Measurements from ENCODE around the gene MINDY2. TPM values are rescaled to one million over a fixed set of nuclear protein-coding genes. Genes with fewer than 3 reads are reported as not detected.

MINDY2 gene
- total and polyA plus RNA-seq, 2 donors (not counting 1 experiment from before 2014, with no cell fraction given): 21.1 to 22.3 TPM

GRCh38 chr15:58862326-58862725 is 91.2 kb downstream of the MINDY2 start:
- no peaks in the 10 kb centered on the region for H3K36me3 ChIP-seq (ENCODE audit: control insufficient read depth, insufficient read depth, low read length)
- H3K9me3 ChIP-seq (ENCODE audit: control insufficient read depth, insufficient read depth, low read depth, low read length): no peaks in the 10 kb centered on the region
- no peaks in the 10 kb centered on the region for H3K4me1 ChIP-seq (ENCODE audit: control insufficient read depth, extremely low read depth, insufficient read depth, low read length)
- no peak overlapping the region for H3K9ac ChIP-seq (ENCODE audit: insufficient read depth, low read length)
- no peaks in the 10 kb centered on the region for H4K20me1 ChIP-seq (ENCODE audit: control insufficient read depth, extremely low read depth, insufficient read depth, low read length)
- H3K4me2 ChIP-seq (ENCODE audit: extremely low read depth, insufficient read depth, low read length): no peak overlapping the region
- no peaks in the 10 kb centered on the region for H3K27me3 ChIP-seq (ENCODE audit: control insufficient read depth, insufficient read depth, low read length)
- H3K79me2 ChIP-seq (ENCODE audit: control insufficient read depth, insufficient read depth, low read length): no peaks in the 10 kb centered on the region
- H3K27ac ChIP-seq (ENCODE audit: insufficient read depth, low read length): no peak overlapping the region
- no peak overlapping the region for H2AFZ ChIP-seq (ENCODE audit: low read length)
- H3K4me3 ChIP-seq (replicated peaks in 1 of 4; ENCODE audit: control extremely low read depth in 1 of 4, insufficient read depth in 1 of 4, low read depth in 3 of 4, low read length in 4 of 4): no peak overlapping the region
- no peak for DNase-seq (ENCODE audit: low read depth in 2 of 2)
- no peak for TF ChIP-seq CTCF (conservative IDR thresholded peaks at IDR 0.05 in 1 of 2, IDR thresholded peaks at IDR 0.05 in 1 of 2; ENCODE audit: low read depth in 1 of 2, low read length in 2 of 2)

GRCh38 chr15:58864602-58865424 is 93.7 kb downstream of the MINDY2 start:
- Histone ChIP-seq H2AFZ (ENCODE audit: low read length) (peak overlapping the region; percentile 91), H3K9me3 (ENCODE audit: control insufficient read depth, insufficient read depth, low read depth, low read length) (no peaks in the 10 kb centered on the region), H3K27me3 (ENCODE audit: control insufficient read depth, insufficient read depth, low read length) (no peaks in the 10 kb centered on the region), H3K4me3 (replicated peaks in 1 of 4; ENCODE audit: control extremely low read depth in 1 of 4, insufficient read depth in 1 of 4, low read depth in 3 of 4, low read length in 4 of 4) (peak overlapping the region in 2 of 4 experiments; percentile 10 to 41), H3K9ac (ENCODE audit: insufficient read depth, low read length) (peak overlapping the region; percentile 3), H3K4me2 (ENCODE audit: extremely low read depth, insufficient read depth, low read length) (peak overlapping the region; percentile 66), H3K36me3 (ENCODE audit: control insufficient read depth, insufficient read depth, low read length) (no peaks in the 10 kb centered on the region), H3K27ac (ENCODE audit: insufficient read depth, low read length) (peak overlapping the region; percentile 4), H4K20me1 (ENCODE audit: control insufficient read depth, extremely low read depth, insufficient read depth, low read length) (no peaks in the 10 kb centered on the region), H3K79me2 (ENCODE audit: control insufficient read depth, insufficient read depth, low read length) (no peaks in the 10 kb centered on the region), H3K4me1 (ENCODE audit: control insufficient read depth, extremely low read depth, insufficient read depth, low read length) (no peaks in the 10 kb centered on the region)
- no peak for TF ChIP-seq EZH2 (IDR thresholded peaks at IDR 0.05; ENCODE audit: low read length, missing control alignments)
- no peak for TF ChIP-seq CTCF (conservative IDR thresholded peaks at IDR 0.05 in 1 of 2, IDR thresholded peaks at IDR 0.05 in 1 of 2; ENCODE audit: low read depth in 1 of 2, low read length in 2 of 2)
- peak; percentile 23 to 32 for DNase-seq (ENCODE audit: low read depth in 2 of 2)

- Histone ChIP-seq H3K4me2 (ENCODE audit: extremely low read depth, insufficient read depth, low read length) (peak overlapping the region; percentile 66), H3K27ac (ENCODE audit: insufficient read depth, low read length) (peak overlapping the region; percentile 4)
Observed at GRCh38 chr15:58865425-58865880, 94.4 kb downstream of the MINDY2 start.

More at GRCh38 chr15:58865425-58865880, 94.4 kb downstream of the MINDY2 start:
- Histone ChIP-seq H3K9me3 (ENCODE audit: control insufficient read depth, insufficient read depth, low read depth, low read length) (no peaks in the 10 kb centered on the region), H2AFZ (ENCODE audit: low read length) (peak overlapping the region; percentile 91), H3K36me3 (ENCODE audit: control insufficient read depth, insufficient read depth, low read length) (no peaks in the 10 kb centered on the region), H3K9ac (ENCODE audit: insufficient read depth, low read length) (peak overlapping the region; percentile 3), H3K27me3 (ENCODE audit: control insufficient read depth, insufficient read depth, low read length) (no peaks in the 10 kb centered on the region), H3K4me3 (replicated peaks in 1 of 4; ENCODE audit: control extremely low read depth in 1 of 4, insufficient read depth in 1 of 4, low read depth in 3 of 4, low read length in 4 of 4) (peak overlapping the region in 2 of 4 experiments; percentile 10 to 41), H4K20me1 (ENCODE audit: control insufficient read depth, extremely low read depth, insufficient read depth, low read length) (no peaks in the 10 kb centered on the region), H3K79me2 (ENCODE audit: control insufficient read depth, insufficient read depth, low read length) (no peaks in the 10 kb centered on the region), H3K4me1 (ENCODE audit: control insufficient read depth, extremely low read depth, insufficient read depth, low read length) (no peaks in the 10 kb centered on the region)
- peak in 1 of 2 donors; percentile 18 for DNase-seq (ENCODE audit: low read depth in 2 of 2)
- TF ChIP-seq CTCF (conservative IDR thresholded peaks at IDR 0.05 in 1 of 2, IDR thresholded peaks at IDR 0.05 in 1 of 2; ENCODE audit: low read depth in 1 of 2, low read length in 2 of 2) (no peak), EZH2 (IDR thresholded peaks at IDR 0.05; ENCODE audit: low read length, missing control alignments) (no peak)

All from fibroblast of lung (primary cell).